Astrocyte (in vitro differentiated cells and primary cell): ENCODE results near the gene PRRG2. TPM values are rescaled to one million over a fixed set of nuclear protein-coding genes. Genes with fewer than 3 reads are reported as not detected.
"Not testable (repeated sequence)": the region's sequence is repeated elsewhere in the genome, so short reads cannot be mapped to it uniquely, and the experiment has no call there.

Experiments used
- DNase-seq: peaks from one replicate; pipeline ENCODE4 v3.0.0-alpha.2; 2010; ENCODE audit warnings: low read depth
- FAIRE-seq: peaks from 2 replicates; lab custom pipeline; 2011; peaks lifted over from hg19 to GRCh38; lab: Jason Lieb, UNC
- H2AFZ ChIP-seq: 2 replicates; pipeline ENCODE4 v1.6.0; 2012; ENCODE audit warnings: low read depth, low read length, inconsistent platforms
- H3K27ac ChIP-seq: 2 replicates; pipeline ENCODE4 v1.5.1; 2011; ENCODE audit warnings: low read depth, low read length, inconsistent platforms
- H3K27me3 ChIP-seq: 2 replicates; pipeline ENCODE4 v1.6.0; 2011; ENCODE audit warnings: low read length, inconsistent platforms; ENCODE audit not compliant: insufficient read depth
- H3K36me3 ChIP-seq: 2 replicates; pipeline ENCODE4 v1.5.1; 2011; ENCODE audit warnings: low read length, inconsistent platforms; ENCODE audit not compliant: insufficient read depth
- H3K4me1 ChIP-seq: 2 replicates; pipeline ENCODE4 v1.5.1; 2011; ENCODE audit warnings: low read length, inconsistent platforms; ENCODE audit not compliant: insufficient read depth
- H3K4me2 ChIP-seq: 2 replicates; pipeline ENCODE4 v1.6.0; 2012; ENCODE audit warnings: low read length, inconsistent platforms
- H3K4me3 ChIP-seq: 2 replicates; pipeline ENCODE4 v1.5.1; 2011; ENCODE audit warnings: low read depth, mild to moderate bottlenecking, low read length, inconsistent platforms; ENCODE audit not compliant: insufficient read depth
- H3K79me2 ChIP-seq: 2 replicates; pipeline ENCODE4 v1.6.0; 2012; ENCODE audit warnings: mild to moderate bottlenecking, low read length, inconsistent platforms; ENCODE audit not compliant: insufficient read depth
- H3K9ac ChIP-seq: 2 replicates; pipeline ENCODE4 v1.6.0; 2012; ENCODE audit warnings: mild to moderate bottlenecking, low read length, inconsistent platforms
- H3K9me3 ChIP-seq: 2 replicates; pipeline ENCODE4 v1.5.1; 2012; ENCODE audit warnings: low read depth, mild to moderate bottlenecking, low read length, inconsistent platforms; ENCODE audit not compliant: insufficient read depth
- H4K20me1 ChIP-seq: 2 replicates; pipeline ENCODE4 v1.6.0; 2012; ENCODE audit warnings: low read length, inconsistent platforms; ENCODE audit not compliant: insufficient read depth
- H3K27ac Mint-ChIP-seq: one replicate; pipeline ENCODE4 v1.8.0; 2021; ENCODE audit warnings: mild to moderate bottlenecking, mixed read lengths; ENCODE audit not compliant: unreplicated experiment
- H3K27me3 Mint-ChIP-seq: one replicate; pipeline ENCODE4 v1.8.0; 2021; ENCODE audit warnings: low read depth, mixed read lengths; ENCODE audit not compliant: unreplicated experiment
- H3K36me3 Mint-ChIP-seq: one replicate; pipeline ENCODE4 v1.8.0; 2021; ENCODE audit warnings: low read depth, mixed read lengths; ENCODE audit not compliant: unreplicated experiment
- H3K4me1 Mint-ChIP-seq: one replicate; pipeline ENCODE4 v1.8.0; 2021; ENCODE audit warnings: low read depth, mixed read lengths; ENCODE audit not compliant: unreplicated experiment
- H3K4me3 Mint-ChIP-seq: one replicate; pipeline ENCODE4 v1.8.0; 2021; ENCODE audit warnings: mild to moderate bottlenecking, moderate library complexity, mixed read lengths; ENCODE audit not compliant: unreplicated experiment
- H3K9me3 Mint-ChIP-seq: one replicate; pipeline ENCODE4 v1.8.0; 2021; ENCODE audit warnings: mild to moderate bottlenecking, mixed read lengths; ENCODE audit not compliant: unreplicated experiment
- CTCF ChIP-seq: IDR thresholded peaks from 2 replicates; pipeline ENCODE4 v1.5.1; 2011; ENCODE audit warnings: low read depth, mild to moderate bottlenecking, inconsistent platforms, low read length, moderate library complexity; ENCODE audit not compliant: insufficient read depth
- EZH2 ChIP-seq: IDR thresholded peaks from 2 replicates; pipeline ENCODE4 v1.6.1; 2012; ENCODE audit warnings: mild to moderate bottlenecking, low read length, inconsistent platforms; ENCODE audit not compliant: insufficient read depth
- total RNA-seq: library from RNA; stranded (reverse); gene quantifications from 2 replicates; pipeline ENCODE4 v1.2.1, GENCODE V29; 2021

PRRG2 gene
- total RNA-seq, 1 donor from 2014 or later, result 1.3 TPM

- no peak overlapping the region for H3K4me3 Mint-ChIP-seq
- no peaks in the 10 kb centered on the region for H3K27me3 Mint-ChIP-seq
- peaks cover 4% of the 10 kb centered on the region for H3K4me1 Mint-ChIP-seq
Measured at GRCh38 chr19:49631014-49631588, 50.0 kb downstream of the PRRG2 start.

GRCh38 chr19:49631610-49632192 lies 50.6 kb downstream of the PRRG2 start:
- H3K4me2 ChIP-seq, result no peak overlapping the region
- no peak overlapping the region for H3K9ac ChIP-seq
- peaks cover 5% of the 10 kb centered on the region for H3K4me1 Mint-ChIP-seq
- peaks cover 4% of the 10 kb centered on the region for H3K36me3 ChIP-seq
- TF ChIP-seq CTCF, result no peak
- TF ChIP-seq EZH2, result no peak
- DNase-seq (no peak), FAIRE-seq (no peak)
- peaks cover 13% of the 10 kb centered on the region for H3K36me3 Mint-ChIP-seq
- no peak overlapping the region for H3K4me3 ChIP-seq
- peaks cover 5% of the 10 kb centered on the region for H4K20me1 ChIP-seq
- H3K79me2 ChIP-seq, result no peaks in the 10 kb centered on the region
- H3K27me3 Mint-ChIP-seq, result no peaks in the 10 kb centered on the region
- H3K27ac Mint-ChIP-seq, result no peak overlapping the region
- H3K4me1 ChIP-seq, result peaks cover 9% of the 10 kb centered on the region
- no peaks in the 10 kb centered on the region for H3K27me3 ChIP-seq
- H3K9me3 Mint-ChIP-seq, result peaks cover 1% of the 10 kb centered on the region
- H3K9me3 ChIP-seq, result no peaks in the 10 kb centered on the region
- no peak overlapping the region for H2AFZ ChIP-seq
- H3K27ac ChIP-seq, result no peak overlapping the region
- no peak overlapping the region for H3K4me3 Mint-ChIP-seq

More at GRCh38 chr19:49631014-49631588, 50.0 kb downstream of the PRRG2 start:
- no peak overlapping the region for H3K27ac Mint-ChIP-seq
- DNase-seq (no peak), FAIRE-seq (no peak)
- H3K79me2 ChIP-seq, result no peaks in the 10 kb centered on the region
- no peak overlapping the region for H3K9ac ChIP-seq
- no peak overlapping the region for H3K4me3 ChIP-seq
- peaks cover 5% of the 10 kb centered on the region for H4K20me1 ChIP-seq
- TF ChIP-seq EZH2, result no peak
- no peak for TF ChIP-seq CTCF
- no peak overlapping the region for H3K27ac ChIP-seq
- peaks cover 9% of the 10 kb centered on the region for H3K4me1 ChIP-seq
- H2AFZ ChIP-seq, result no peak overlapping the region
- H3K36me3 ChIP-seq, result peaks cover 4% of the 10 kb centered on the region
- H3K4me2 ChIP-seq, result peak overlapping the region; percentile 18
- H3K27me3 ChIP-seq, result no peaks in the 10 kb centered on the region
- H3K9me3 Mint-ChIP-seq, result peaks cover 1% of the 10 kb centered on the region
- no peaks in the 10 kb centered on the region for H3K9me3 ChIP-seq
- peaks cover 10% of the 10 kb centered on the region for H3K36me3 Mint-ChIP-seq

GRCh38 chr19:49632576-49632975 lies 51.5 kb downstream of the PRRG2 start:
- H3K4me1 Mint-ChIP-seq, result peaks cover 5% of the 10 kb centered on the region
- H3K9ac ChIP-seq, result no peak overlapping the region
- no peak overlapping the region for H2AFZ ChIP-seq
- H3K4me3 ChIP-seq, result no peak overlapping the region
- H3K27ac ChIP-seq, result no peak overlapping the region
- H3K27me3 Mint-ChIP-seq, result no peaks in the 10 kb centered on the region
- DNase-seq, result no peak
- no peak for FAIRE-seq
- peaks cover 1% of the 10 kb centered on the region for H3K9me3 Mint-ChIP-seq
- H3K4me3 Mint-ChIP-seq, result no peak overlapping the region
- no peaks in the 10 kb centered on the region for H3K27me3 ChIP-seq
- no peak overlapping the region for H3K4me2 ChIP-seq
- peaks cover 5% of the 10 kb centered on the region for H4K20me1 ChIP-seq
- H3K36me3 ChIP-seq, result no peaks in the 10 kb centered on the region
- peak overlapping the region; percentile 12 for H3K27ac Mint-ChIP-seq
- TF ChIP-seq CTCF, result no peak
- no peak for TF ChIP-seq EZH2
- peaks cover 13% of the 10 kb centered on the region for H3K36me3 Mint-ChIP-seq
- no peaks in the 10 kb centered on the region for H3K79me2 ChIP-seq
- no peaks in the 10 kb centered on the region for H3K9me3 ChIP-seq
- peaks cover 9% of the 10 kb centered on the region for H3K4me1 ChIP-seq

GRCh38 chr19:49633273-49633672 lies 52.2 kb downstream of the PRRG2 start:
- not testable (repeated sequence) for FAIRE-seq, H3K27ac ChIP-seq, H3K4me3 ChIP-seq, H3K36me3 ChIP-seq, H3K4me1 Mint-ChIP-seq, H3K9ac ChIP-seq, H3K27me3 Mint-ChIP-seq, H3K79me2 ChIP-seq, H3K4me3 Mint-ChIP-seq, H4K20me1 ChIP-seq, H3K9me3 Mint-ChIP-seq, H3K9me3 ChIP-seq, H2AFZ ChIP-seq, H3K27me3 ChIP-seq, DNase-seq, H3K4me2 ChIP-seq
- Mint-ChIP-seq H3K27ac (peak overlapping the region; percentile 77), H3K36me3 (peaks cover 10% of the 10 kb centered on the region)
- H3K4me1 ChIP-seq, result peaks cover 16% of the 10 kb centered on the region
